GM18498 (cell line): ENCODE data around the gene SH2D1A.
"Not testable (repeated sequence)": the region's sequence is repeated elsewhere in the genome, so short reads cannot be mapped to it uniquely, and the experiment has no call there.

Source experiments
- ATAC-seq: cut with Tn5 transposase; IDR thresholded peaks from one replicate; pipeline ENCODE4 v1.9.1; 2021; ENCODE audit warnings: mild to moderate bottlenecking, moderate library complexity; ENCODE audit not compliant: unreplicated experiment

The SH2D1A gene

DNA sequence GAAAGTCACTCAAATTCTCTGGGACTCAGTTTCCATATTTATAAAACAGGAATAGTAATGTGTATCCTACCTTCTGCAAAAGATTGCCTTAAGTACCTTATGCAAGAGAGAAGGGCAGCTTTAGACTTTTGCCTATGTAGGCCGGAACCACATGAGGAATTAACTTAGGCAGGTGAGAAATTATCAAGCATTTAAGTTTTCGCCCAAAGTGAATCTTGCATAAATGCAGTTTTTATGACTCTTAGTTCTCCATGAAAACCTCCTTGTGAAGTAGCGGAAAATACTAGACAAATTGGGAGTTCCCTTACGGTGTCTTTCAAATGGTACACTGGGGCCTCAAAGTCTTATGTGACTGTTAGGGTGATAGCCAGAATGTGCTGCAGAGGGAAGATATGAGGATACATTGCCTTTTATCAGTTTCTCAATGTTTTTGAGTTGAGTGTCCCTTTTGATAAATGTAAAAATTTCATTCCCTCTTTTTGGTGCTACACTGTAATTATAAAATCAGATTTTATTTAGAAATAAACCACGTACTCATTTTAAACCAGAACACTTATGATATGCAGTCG is 2.6 kb downstream of the SH2D1A start:
- ATAC-seq = no peak

DNA sequence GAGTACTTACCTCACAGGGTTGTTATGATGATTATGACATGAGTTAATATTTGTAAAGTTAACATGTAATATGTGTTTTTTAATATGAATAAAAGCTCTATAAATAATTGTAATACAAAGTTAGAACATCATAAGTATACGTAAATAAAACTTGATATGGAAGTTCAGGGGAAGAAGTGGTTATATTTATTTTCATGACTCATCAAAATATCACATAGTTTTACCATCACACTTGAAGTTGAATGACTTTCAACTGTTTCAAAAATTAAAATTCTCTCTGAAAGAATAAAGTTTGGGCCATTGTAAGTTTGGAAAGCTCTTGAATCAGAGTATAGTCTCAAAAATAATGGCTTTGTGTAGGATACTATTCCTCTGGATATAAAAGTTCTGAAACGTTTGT is 8.3 kb downstream of the SH2D1A start:
- no peak for ATAC-seq

DNA sequence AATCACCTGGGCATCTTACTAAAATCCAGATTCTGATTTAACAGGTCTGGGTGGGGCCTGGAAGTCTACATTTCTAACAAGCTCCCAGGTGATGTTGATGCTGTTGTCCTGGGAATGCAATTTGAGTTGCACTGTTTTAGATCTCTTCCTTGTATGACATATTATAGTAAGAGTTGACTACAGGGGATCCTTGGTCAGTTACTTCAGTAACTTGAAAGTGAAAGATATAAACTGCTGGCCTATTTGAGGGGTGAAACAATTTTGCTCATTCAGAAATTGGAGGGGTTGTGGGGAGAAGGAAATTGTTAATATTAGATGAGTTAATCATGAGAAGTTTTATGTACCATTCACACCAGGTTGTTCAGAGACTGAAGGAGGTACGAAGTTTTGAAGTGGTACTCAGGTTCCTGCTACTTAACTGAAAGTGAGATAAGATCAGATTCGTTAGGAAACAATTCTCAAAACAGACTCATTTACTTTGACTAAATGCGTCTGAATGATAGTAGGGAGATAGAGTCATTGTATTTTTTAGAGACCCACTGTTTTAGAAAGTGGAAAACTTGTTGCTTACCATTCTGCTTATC is 12.5 kb downstream of the SH2D1A start:
- ATAC-seq = peak; percentile 65

- ATAC-seq = no peak
These were observed 15.7 kb downstream of the SH2D1A start for GRCh38 chrX:124362072-124362471.

DNA sequence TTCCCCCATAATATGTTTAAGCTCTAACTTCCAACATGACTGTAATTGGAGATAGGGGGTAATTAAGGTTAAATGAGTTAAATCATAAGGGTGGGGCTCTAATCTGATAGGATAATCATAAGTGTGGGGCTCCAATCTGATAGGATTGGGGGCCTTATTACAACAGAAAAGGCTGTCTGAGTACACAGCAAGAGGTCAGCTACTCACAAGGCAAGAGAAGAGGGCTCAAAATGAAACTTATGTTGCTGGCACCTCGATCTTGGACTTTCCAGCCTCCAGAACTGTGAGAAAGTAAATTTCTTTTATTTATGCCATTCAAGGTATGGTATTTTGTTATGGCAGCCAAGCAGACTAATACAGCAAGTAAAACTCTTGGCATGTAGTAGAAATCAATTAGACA is 16.4 kb downstream of the SH2D1A start:
- no peak for ATAC-seq

GRCh38 chrX:124369722-124370121 is 23.4 kb downstream of the SH2D1A start:
- no peak for ATAC-seq

- ATAC-seq = no peak
These were observed 27.0 kb downstream of the SH2D1A start for GRCh38 chrX:124373348-124373747.

GRCh38 chrX:124378643-124379042 is 32.3 kb downstream of the SH2D1A start:
- ATAC-seq = no peak

DNA sequence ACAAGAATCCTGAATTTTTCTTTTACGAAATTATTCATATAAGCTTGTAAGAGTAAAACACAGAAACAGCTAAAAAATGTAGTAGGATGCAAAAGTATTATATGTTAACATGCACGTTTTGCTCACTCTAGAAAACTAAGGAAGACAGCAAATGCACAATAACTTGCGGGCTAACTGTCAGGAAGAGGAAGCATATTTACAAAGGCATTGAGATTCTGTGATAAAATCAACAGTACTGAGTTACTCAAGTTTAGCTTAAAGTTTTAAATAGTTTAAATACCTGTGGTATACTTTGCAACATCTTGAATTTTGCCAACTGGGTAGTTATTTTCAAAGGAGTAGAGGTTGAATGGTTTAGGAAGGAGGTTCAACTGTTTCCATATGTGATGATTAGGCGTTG is 37.0 kb downstream of the SH2D1A start:
- no peak for ATAC-seq

GRCh38 chrX:124386401-124386800 is 40.0 kb downstream of the SH2D1A start:
- ATAC-seq = no peak

DNA sequence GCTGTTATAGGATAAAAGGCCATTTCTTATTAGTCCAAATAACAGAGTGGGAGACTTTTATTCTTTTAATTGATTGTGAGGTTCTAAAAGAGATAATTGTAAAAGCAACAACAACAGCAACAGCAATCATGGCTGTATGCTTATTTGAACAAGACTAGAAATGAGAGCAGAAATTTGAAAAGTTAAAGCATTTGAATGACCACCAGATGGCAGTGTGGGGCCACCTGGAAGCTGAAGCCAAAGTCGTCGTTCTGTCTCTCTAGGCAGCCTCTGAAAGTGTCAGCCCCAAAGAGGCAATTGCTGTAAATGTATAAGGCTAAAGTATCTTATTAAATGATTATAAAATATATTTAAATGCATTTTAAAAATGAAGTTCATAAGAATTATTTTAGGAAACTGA is 42.2 kb downstream of the SH2D1A start:
- peak; percentile 64 for ATAC-seq

GRCh38 chrX:124392794-124393193 is 46.4 kb downstream of the SH2D1A start:
- ATAC-seq = peak; percentile 48

GRCh38 chrX:124393238-124393637 is 46.9 kb downstream of the SH2D1A start:
- ATAC-seq = no peak

GRCh38 chrX:124393659-124394058 is 47.3 kb downstream of the SH2D1A start:
- ATAC-seq = no peak

GRCh38 chrX:124395145-124395880 is 49.0 kb downstream of the SH2D1A start:
- peak; percentile 74 for ATAC-seq

DNA sequence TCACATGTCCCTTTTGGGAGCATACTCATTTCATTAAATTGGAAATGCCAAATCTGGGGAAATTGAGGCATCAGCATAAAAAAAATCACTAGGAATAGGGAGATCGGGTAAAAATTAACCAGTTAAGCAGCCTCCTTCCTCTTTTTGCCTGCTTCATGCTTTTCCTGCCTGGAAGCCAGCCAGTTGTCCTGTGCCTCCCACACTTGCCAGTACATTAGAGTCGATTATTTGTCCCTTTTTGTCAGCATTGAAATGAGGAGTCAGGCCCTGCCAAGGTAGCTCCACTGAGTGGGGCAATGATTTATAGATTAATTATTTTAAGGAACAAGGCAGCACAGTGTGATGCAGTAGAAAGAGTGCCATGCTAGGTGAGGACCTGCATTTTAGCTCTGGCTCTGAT is 55.3 kb downstream of the SH2D1A start:
- ATAC-seq = no peak

DNA sequence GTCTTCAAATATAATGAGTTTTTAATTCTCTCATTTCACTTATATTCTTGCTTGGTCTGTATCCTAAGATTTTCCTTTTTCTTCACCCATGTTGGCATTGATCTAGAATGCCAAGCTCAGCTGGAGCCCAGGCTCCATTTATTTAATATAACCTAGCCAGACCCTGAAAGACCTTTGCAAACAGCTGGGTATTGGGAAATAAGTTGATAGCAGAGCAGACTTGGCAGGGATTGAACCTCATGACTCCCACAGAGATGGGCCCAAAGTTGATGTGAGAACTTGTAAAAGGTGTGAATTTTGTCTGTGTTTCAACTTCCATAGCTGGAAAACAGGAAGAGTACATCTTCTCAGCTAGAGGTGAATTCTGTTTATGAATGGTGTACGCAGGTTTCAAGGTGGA is 59.5 kb downstream of the SH2D1A start:
- no peak for ATAC-seq

- ATAC-seq = no peak
These were observed 60.1 kb downstream of the SH2D1A start for GRCh38 chrX:124406294-124407014.

- ATAC-seq = no peak
These were observed 60.9 kb downstream of the SH2D1A start for GRCh38 chrX:124407226-124407625.

DNA sequence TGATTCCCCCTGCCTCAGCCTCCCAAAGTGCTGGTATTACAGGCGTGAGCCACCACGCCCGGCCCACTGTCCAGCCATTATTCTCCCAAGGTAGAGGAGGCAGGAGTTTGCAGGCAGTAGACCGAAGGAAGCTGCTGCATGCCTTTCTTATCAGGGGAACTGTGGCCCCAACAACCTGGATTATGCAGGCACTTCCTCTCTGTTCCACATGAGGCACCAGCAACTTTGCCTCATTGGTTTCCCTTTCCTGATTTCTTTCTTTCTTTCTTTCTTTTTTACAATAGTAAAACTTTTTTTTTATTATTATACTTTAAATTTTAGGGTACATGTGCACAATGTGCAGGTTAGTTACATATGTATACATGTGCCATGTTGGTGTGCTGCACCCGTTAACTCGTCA is 62.0 kb downstream of the SH2D1A start:
- not testable (repeated sequence) for ATAC-seq

GRCh38 chrX:124413244-124413643 is 66.9 kb downstream of the SH2D1A start:
- no peak for ATAC-seq

GRCh38 chrX:124414281-124414680 is 67.9 kb downstream of the SH2D1A start:
- ATAC-seq = no peak
